ENCODE results near the gene MINDY1. TPM values are rescaled to one million over a fixed set of nuclear protein-coding genes. Genes with fewer than 3 reads are reported as not detected.

MINDY1 gene
- total and polyA plus RNA-seq, 9 of the 15 experiments (the other 6 are each of a cell fraction or from before 2014, with no cell fraction given) = 0.49 to 11.0 (median 6.0) TPM

GRCh38 chr1:151054971-151055547, 48.4 kb upstream of the MINDY1 start (continued):
- TF ChIP-seq DLX4 (CRISPR knock-in tag; IDR thresholded peaks at IDR 0.05) = no peak
- peak; percentile 40 for TF ChIP-seq TBP (optimal IDR thresholded peaks at IDR 0.05; ENCODE audit: low read depth, low read length)
- TF ChIP-seq NKRF (IDR thresholded peaks at IDR 0.05; ENCODE audit: borderline replicate concordance) = 0 out of 2 replicates have a peak, but pooled peaks have one; percentile 16
- TF ChIP-seq FOXA3 (CRISPR knock-in tag; conservative IDR thresholded peaks at IDR 0.05 in 1 of 2, IDR thresholded peaks at IDR 0.05 in 1 of 2) = no peak

GRCh38 chr1:151051356-151052009, 44.8 kb upstream of the MINDY1 start:
- in situ Hi-C loops (cut with MboI) (no loop called here), intact Hi-C loops (cut with micrococcal nuclease) (no loop called here)
- no peaks in the 10 kb centered on the region for H3K9me3 ChIP-seq (replicated peaks; ENCODE audit: control insufficient read depth, insufficient read depth, low read depth, low read length)
- H3K9ac ChIP-seq (ENCODE audit: insufficient read depth in 1 of 2, low read depth in 2 of 2, low read length in 2 of 2) = peak overlapping the region in 1 of 2 experiments; percentile 1; a peak in 1 of 4 replicates
- ATAC-seq (peak; percentile 21), DNase-seq (ENCODE audit: extremely low read depth in 1 of 4, low spot score in 3 of 4) (peak in 2 of 4 experiments; percentile 66 to 69), FAIRE-seq (no peak)
- H3K4me3 ChIP-seq = no peak overlapping the region
- WGBS (ENCODE audit: insufficient coverage, low coverage, missing lambda C conversion rate) = 42% methylated on average over 2 of the region's 2 CpGs
- H3K27me3 ChIP-seq (ENCODE audit: control insufficient read depth in 2 of 2, insufficient read depth in 2 of 2, low read length in 2 of 2) = no peaks in the 10 kb centered on the region
- peaks cover 45% of the 10 kb centered on the region for H3K79me2 ChIP-seq (ENCODE audit: control insufficient read depth, insufficient read depth, low read length)
- H2AFZ ChIP-seq (ENCODE audit: low read depth, low read length) = no peak overlapping the region
- peaks cover 67% of the 10 kb centered on the region for H3K36me3 ChIP-seq (ENCODE audit: control insufficient read depth, insufficient read depth, low read length)
- peak overlapping the region; percentile 59 for H3K27ac ChIP-seq (ENCODE audit: extremely low read depth, low read depth, low read length)
- peaks cover 35 to 48% of the 10 kb centered on the region in 2 experiments for H3K4me1 ChIP-seq (replicated peaks in 1 of 2; ENCODE audit: control insufficient read depth in 2 of 2, insufficient read depth in 2 of 2, low read length in 2 of 2)
- H3K9me1 ChIP-seq (ENCODE audit: control insufficient read depth, insufficient read depth, low read length) = peaks cover 2% of the 10 kb centered on the region
- no TSS peak for BruUV-seq (replicated peaks)
- CTCF ChIA-PET (ENCODE audit: low intra/inter-chr PET ratio) = no interaction called here
- H4K20me1 ChIP-seq (replicated peaks; ENCODE audit: control insufficient read depth, insufficient read depth, low read length) = 0 out of 2 replicates have a peak, but pooled peaks cover 3% of the 10 kb centered on the region
- POLR2A ChIA-PET = interaction anchor here (0.5 to 1.7 kb wide), 11 partner anchors 9 to 232 kb away, joined by 3 to 10 read pairs (median 4); partner anchors contain the start of genes MINDY1, MLLT11 and TNFAIP8L2
- peak overlapping the region; percentile 7; the same call in 1 of the 2 replicates for H3K4me2 ChIP-seq (ENCODE audit: insufficient read depth, low read length)
- TF ChIP-seq SP1 (CRISPR knock-in tag; IDR thresholded peaks at IDR 0.05) = peak; percentile 40; the same call in 1 of the 2 replicates
- TF ChIP-seq NONO (IDR thresholded peaks at IDR 0.05; ENCODE audit: low read depth in 2 of 2, low read length in 1 of 2) = no peak
- TF ChIP-seq ARID1B (IDR thresholded peaks at IDR 0.05) = peak; percentile 60
- no peak for TF ChIP-seq ZNF324 (CRISPR knock-in tag; IDR thresholded peaks at IDR 0.05)
- peak; percentile 86 for TF ChIP-seq PKNOX1 (IDR thresholded peaks at IDR 0.05)
- TF ChIP-seq DEAF1 (CRISPR knock-in tag; IDR thresholded peaks at IDR 0.05) = no peak
- no peak for TF ChIP-seq ZNF124 (CRISPR knock-in tag; IDR thresholded peaks at IDR 0.05)
- TF ChIP-seq HDAC1 (IDR thresholded peaks at IDR 0.05) = no peak
- no peak for TF ChIP-seq KDM4B (IDR thresholded peaks at IDR 0.05; ENCODE audit: borderline replicate concordance in 2 of 2, low read depth in 1 of 2)
- TF ChIP-seq SMARCB1 (IDR thresholded peaks at IDR 0.05; ENCODE audit: insufficient read length, low read depth) = no peak

All from K562 (cell line).